NB4 (cell line): ENCODE measurements around the gene ZSWIM3.

Experiments used
- DNase-seq: peaks from one replicate; pipeline ENCODE4 v3.0.0; 2010; ENCODE audit warnings: low read depth
- H3K4me3 ChIP-seq: one replicate; pipeline ENCODE4 v1.5.1; 2011; ENCODE audit warnings: mild to moderate bottlenecking, low read depth, low read length, moderate library complexity
- MYC ChIP-seq: IDR thresholded peaks from 2 replicates; pipeline ENCODE4 v1.6.1; 2011; ENCODE audit warnings: low read depth, low read length
- POLR2A ChIP-seq: IDR thresholded peaks from 2 replicates; pipeline ENCODE4 v1.6.1; 2011; ENCODE audit warnings: mild to moderate bottlenecking; ENCODE audit not compliant: insufficient read length; ENCODE audit errors: extremely low read depth
- TF ChIP-seq, protein P1 (sequence below): IDR thresholded peaks from one replicate; pipeline ENCODE4 v1.5.1; 2012; ENCODE audit warnings: low read depth, low read length
- TF ChIP-seq, protein P2 (sequence below): IDR thresholded peaks from 2 replicates; pipeline ENCODE4 v1.6.1; 2011; ENCODE audit warnings: low read depth, low read length

ZSWIM3 gene

DNA sequence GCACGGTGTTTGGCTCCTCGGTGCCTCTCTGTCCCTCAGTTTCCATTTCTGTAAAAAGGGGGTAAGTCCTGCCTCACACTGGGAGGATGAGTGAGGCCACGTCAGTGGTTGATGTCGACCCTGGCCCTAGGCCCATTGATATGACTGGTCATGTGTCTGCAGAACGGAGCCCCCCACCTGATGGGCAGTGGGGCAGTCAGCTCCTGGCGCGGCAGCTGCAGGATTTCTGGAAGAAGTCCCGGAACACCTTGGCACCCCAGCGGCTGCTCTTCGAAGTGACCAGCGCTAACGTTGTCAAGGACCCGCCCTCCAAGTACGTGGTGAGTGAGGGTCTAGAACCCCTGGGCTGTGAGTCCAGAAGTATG lies 22.6 kb upstream of the ZSWIM3 start:
- no peak overlapping the region for H3K4me3 ChIP-seq
- DNase-seq, result no peak
- TF ChIP-seq, protein P1, sequence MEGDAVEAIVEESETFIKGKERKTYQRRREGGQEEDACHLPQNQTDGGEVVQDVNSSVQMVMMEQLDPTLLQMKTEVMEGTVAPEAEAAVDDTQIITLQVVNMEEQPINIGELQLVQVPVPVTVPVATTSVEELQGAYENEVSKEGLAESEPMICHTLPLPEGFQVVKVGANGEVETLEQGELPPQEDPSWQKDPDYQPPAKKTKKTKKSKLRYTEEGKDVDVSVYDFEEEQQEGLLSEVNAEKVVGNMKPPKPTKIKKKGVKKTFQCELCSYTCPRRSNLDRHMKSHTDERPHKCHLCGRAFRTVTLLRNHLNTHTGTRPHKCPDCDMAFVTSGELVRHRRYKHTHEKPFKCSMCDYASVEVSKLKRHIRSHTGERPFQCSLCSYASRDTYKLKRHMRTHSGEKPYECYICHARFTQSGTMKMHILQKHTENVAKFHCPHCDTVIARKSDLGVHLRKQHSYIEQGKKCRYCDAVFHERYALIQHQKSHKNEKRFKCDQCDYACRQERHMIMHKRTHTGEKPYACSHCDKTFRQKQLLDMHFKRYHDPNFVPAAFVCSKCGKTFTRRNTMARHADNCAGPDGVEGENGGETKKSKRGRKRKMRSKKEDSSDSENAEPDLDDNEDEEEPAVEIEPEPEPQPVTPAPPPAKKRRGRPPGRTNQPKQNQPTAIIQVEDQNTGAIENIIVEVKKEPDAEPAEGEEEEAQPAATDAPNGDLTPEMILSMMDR, result no peak
- no peak for TF ChIP-seq MYC

DNA sequence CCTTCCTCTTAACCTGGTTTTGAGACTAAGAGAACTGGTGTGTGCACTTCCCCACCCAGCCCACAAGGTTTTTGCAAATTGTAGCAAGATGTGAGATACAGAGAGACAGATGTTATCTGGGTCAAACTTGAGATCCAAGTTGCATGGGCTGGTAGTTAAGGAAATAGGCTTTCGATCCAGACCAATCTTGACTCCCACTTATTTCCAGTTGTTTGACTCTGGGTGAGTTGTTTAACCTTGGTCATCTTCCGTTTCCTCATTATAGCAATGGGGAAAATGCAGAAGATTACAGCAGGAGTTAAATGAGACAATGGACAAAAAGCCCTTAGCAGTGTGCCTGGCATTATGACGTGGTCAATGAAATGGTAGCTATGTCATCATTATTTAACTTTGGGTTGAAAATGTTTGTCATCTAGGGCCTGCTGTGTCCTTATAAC lies 22.1 kb upstream of the ZSWIM3 start:
- TF ChIP-seq MYC, result no peak
- TF ChIP-seq, protein P1, result no peak
- TF ChIP-seq, protein P2, sequence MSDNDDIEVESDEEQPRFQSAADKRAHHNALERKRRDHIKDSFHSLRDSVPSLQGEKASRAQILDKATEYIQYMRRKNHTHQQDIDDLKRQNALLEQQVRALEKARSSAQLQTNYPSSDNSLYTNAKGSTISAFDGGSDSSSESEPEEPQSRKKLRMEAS, result no peak
- no peak for TF ChIP-seq POLR2A
- H3K4me3 ChIP-seq, result no peak overlapping the region
- peak; percentile 44 for DNase-seq

DNA sequence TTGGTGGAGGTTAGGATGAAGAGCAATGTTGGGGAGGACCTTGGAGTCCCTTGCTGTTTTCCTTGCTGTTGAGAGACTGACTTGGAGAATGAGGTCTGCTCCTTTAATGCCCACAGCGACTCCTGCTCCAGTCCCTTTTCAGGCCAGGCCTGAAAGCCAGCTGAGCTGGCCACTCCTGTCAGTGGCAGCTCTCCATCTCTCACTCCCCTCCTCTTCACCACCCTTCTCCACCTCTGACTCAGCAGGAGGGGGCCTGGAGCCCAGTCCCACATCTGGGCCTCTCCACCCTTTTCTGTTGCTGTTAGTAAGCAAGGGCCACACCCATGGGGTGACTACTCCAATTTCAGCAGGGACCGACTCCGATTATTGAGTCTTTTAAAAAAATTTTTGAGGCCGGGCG lies 21.6 kb upstream of the ZSWIM3 start:
- no peak for TF ChIP-seq POLR2A
- no peak for TF ChIP-seq MYC
- TF ChIP-seq, protein P2, result no peak
- no peak for DNase-seq
- no peak overlapping the region for H3K4me3 ChIP-seq

DNA sequence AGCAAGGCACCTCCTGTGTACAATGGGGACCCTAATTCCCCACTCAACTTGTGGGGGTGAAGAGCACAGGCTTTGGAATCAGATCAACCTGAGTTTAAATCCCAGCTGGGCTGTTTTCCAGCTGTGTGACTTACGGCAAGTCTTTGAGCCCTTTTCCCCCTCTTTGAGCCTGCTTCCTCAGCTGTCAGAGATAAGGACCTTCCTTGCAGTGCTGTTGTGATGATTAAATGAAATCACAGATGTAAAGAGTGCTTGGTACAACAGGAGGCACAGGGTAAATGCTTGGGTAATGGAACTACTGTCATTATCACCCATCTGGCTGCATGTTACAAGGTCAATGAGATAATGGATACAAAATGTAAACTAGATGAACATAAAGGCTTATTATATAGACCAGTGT lies 20.6 kb upstream of the ZSWIM3 start:
- no peak overlapping the region for H3K4me3 ChIP-seq
- DNase-seq, result no peak
- TF ChIP-seq MYC (no peak), POLR2A (no peak)
- TF ChIP-seq, protein P2, result no peak
- TF ChIP-seq, protein P1, result no peak

DNA sequence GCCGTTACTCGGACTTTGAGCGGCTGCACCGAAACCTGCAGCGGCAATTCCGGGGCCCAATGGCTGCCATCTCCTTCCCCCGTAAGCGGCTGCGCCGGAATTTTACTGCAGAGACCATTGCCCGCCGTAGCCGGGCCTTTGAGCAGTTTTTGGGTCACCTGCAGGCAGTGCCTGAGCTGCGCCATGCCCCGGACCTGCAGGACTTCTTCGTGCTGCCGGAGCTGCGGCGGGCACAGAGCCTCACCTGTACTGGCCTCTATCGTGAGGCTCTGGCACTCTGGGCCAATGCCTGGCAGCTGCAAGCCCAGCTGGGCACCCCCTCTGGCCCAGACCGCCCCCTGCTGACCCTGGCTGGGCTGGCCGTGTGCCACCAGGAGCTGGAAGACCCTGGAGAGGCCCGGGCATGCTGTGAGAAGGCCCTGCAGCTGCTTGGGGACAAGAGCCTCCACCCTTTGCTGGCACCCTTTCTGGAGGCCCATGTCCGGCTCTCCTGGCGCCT lies 16.7 kb upstream of the ZSWIM3 start:
- H3K4me3 ChIP-seq, result no peak overlapping the region
- no peak for DNase-seq
- TF ChIP-seq, protein P2, result no peak
- TF ChIP-seq, protein P1, result no peak
- TF ChIP-seq POLR2A (no peak), MYC (no peak)

DNA sequence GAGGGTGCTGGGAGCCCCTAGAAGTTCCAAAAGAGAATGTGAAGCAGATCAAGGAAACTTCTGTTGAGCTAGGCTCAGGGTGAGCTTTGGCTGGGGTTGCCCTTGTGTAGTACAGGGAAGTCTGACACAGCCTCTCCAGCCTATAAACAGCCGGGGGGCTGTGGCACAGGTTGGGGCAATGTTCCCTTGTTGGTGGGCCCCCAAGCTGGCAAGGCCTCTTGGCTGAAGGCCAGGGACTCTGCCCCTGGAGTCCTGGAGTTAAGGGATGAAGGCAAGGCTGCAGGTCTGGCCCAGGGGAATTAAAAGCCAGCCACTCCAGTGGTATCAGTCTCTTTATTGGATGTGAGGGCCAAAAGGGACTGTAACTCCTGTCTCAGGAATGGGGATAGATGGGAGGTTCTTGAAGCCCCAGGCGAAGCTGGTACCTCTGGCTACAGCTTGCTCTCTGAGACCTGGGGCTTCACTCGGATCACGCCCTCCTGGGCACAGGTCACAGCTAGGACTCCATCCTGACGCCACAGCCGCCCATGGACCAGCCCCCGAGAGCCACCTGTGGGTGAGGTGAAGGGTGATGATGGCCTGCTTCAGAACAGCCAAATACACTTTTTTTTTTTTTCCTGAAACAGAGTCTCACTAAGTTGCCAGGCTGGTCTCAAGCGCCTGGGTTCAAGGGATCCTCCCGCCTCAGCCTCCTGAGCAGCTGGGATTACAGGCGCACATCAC lies 15.8 kb upstream of the ZSWIM3 start:
- TF ChIP-seq, protein P2, result no peak
- no peak for TF ChIP-seq MYC
- TF ChIP-seq POLR2A, result no peak
- TF ChIP-seq, protein P1, result no peak
- H3K4me3 ChIP-seq, result no peak overlapping the region
- DNase-seq, result no peak
